Duodenal mucosa (tissue), 2 donors: ENCODE results near the gene HOXC10.

ENCODE experiments used
- H3K27ac ChIP-seq: one replicate; pipeline ENCODE4 v1.7.0; 2013; ENCODE audit warnings: low read depth, low read length
- H3K27me3 ChIP-seq, 2 donors: one replicate each; pipeline ENCODE4 v1.7.0; 2013; ENCODE audit warnings: low read length in 2 of 2, control low read depth in 1 of 2; ENCODE audit not compliant: insufficient read depth in 2 of 2, control insufficient read depth in 1 of 2
- H3K36me3 ChIP-seq, 2 donors: one replicate each; pipeline ENCODE4 v1.7.0; 2013; ENCODE audit warnings: low read length in 2 of 2, control low read depth in 1 of 2; ENCODE audit not compliant: insufficient read depth in 2 of 2, control insufficient read depth in 1 of 2
- H3K4me1 ChIP-seq, 2 donors: one replicate each; pipeline ENCODE4 v1.7.0; 2013; ENCODE audit warnings: low read length in 2 of 2, control low read depth in 1 of 2; ENCODE audit not compliant: insufficient read depth in 2 of 2, control insufficient read depth in 1 of 2
- H3K4me3 ChIP-seq, 2 donors: one replicate each; pipeline ENCODE4 v1.7.0; 2013; ENCODE audit warnings: low read length in 2 of 2, low read depth in 1 of 2
- H3K9ac ChIP-seq, 2 donors: one replicate each; pipeline ENCODE4 v1.7.0; 2013; ENCODE audit warnings: low read length in 2 of 2, low read depth in 1 of 2
- H3K9me3 ChIP-seq, 2 donors: one replicate each; pipeline ENCODE4 v1.7.0; 2013; ENCODE audit warnings: low read length in 2 of 2, control low read depth in 1 of 2; ENCODE audit not compliant: control insufficient read depth in 1 of 2

HOXC10 gene

GRCh38 chr12:53966385-53967133, 18.4 kb upstream of the HOXC10 start:
- Histone ChIP-seq H3K9me3 (no peaks in the 10 kb centered on the region), H3K4me1 (peaks cover 4% of the 10 kb centered on the region in 2 donors), H3K27ac (no peak overlapping the region), H3K27me3 (peaks cover 96 to 100% of the 10 kb centered on the region in 2 donors), H3K9ac (no peak overlapping the region), H3K36me3 (no peaks in the 10 kb centered on the region), H3K4me3 (no peak overlapping the region)

- no peak overlapping the region for H3K4me3 ChIP-seq
- no peaks in the 10 kb centered on the region for H3K9me3 ChIP-seq
- no peaks in the 10 kb centered on the region for H3K36me3 ChIP-seq
- H3K9ac ChIP-seq = no peak overlapping the region
- no peak overlapping the region for H3K27ac ChIP-seq
- peaks cover 4% of the 10 kb centered on the region in 2 donors for H3K4me1 ChIP-seq
- peaks cover 96 to 100% of the 10 kb centered on the region in 2 donors for H3K27me3 ChIP-seq
Observed at GRCh38 chr12:53967421-53967925, 17.5 kb upstream of the HOXC10 start.

GRCh38 chr12:53968214-53969127, 16.5 kb upstream of the HOXC10 start:
- Histone ChIP-seq H3K27ac (no peak overlapping the region), H3K4me3 (no peak overlapping the region), H3K9me3 (no peaks in the 10 kb centered on the region), H3K4me1 (peaks cover 4 to 11% of the 10 kb centered on the region in 2 donors), H3K27me3 (peaks cover 96 to 100% of the 10 kb centered on the region in 2 donors), H3K9ac (no peak overlapping the region), H3K36me3 (no peaks in the 10 kb centered on the region)

GRCh38 chr12:53969588-53970259, 15.2 kb upstream of the HOXC10 start:
- Histone ChIP-seq H3K4me3 (no peak overlapping the region), H3K9ac (no peak overlapping the region), H3K27ac (no peak overlapping the region), H3K27me3 (peaks cover 89 to 98% of the 10 kb centered on the region in 2 donors), H3K36me3 (no peaks in the 10 kb centered on the region), H3K9me3 (no peaks in the 10 kb centered on the region), H3K4me1 (peaks cover 0 to 8% of the 10 kb centered on the region in 2 donors)

- peaks cover 83 to 97% of the 10 kb centered on the region in 2 donors for H3K27me3 ChIP-seq
Observed at GRCh38 chr12:53970451-53970850, 14.5 kb upstream of the HOXC10 start.

GRCh38 chr12:53971129-53971528, 13.8 kb upstream of the HOXC10 start:
- Histone ChIP-seq H3K9me3 (no peaks in the 10 kb centered on the region), H3K9ac (no peak overlapping the region), H3K27me3 (peaks cover 84 to 97% of the 10 kb centered on the region in 2 donors), H3K4me3 (no peak overlapping the region), H3K4me1 (peaks cover 0 to 16% of the 10 kb centered on the region in 2 donors), H3K36me3 (no peaks in the 10 kb centered on the region), H3K27ac (no peak overlapping the region)

More at GRCh38 chr12:53970451-53970850, 14.5 kb upstream of the HOXC10 start:
- Histone ChIP-seq H3K4me1 (peaks cover 0 to 10% of the 10 kb centered on the region in 2 donors), H3K9me3 (no peaks in the 10 kb centered on the region), H3K27ac (no peak overlapping the region), H3K4me3 (no peak overlapping the region), H3K36me3 (no peaks in the 10 kb centered on the region), H3K9ac (no peak overlapping the region)

GRCh38 chr12:53971686-53972085, 13.3 kb upstream of the HOXC10 start:
- Histone ChIP-seq H3K27ac (no peak overlapping the region), H3K9ac (no peak overlapping the region), H3K9me3 (no peaks in the 10 kb centered on the region), H3K4me3 (no peak overlapping the region), H3K36me3 (no peaks in the 10 kb centered on the region), H3K4me1 (peaks cover 0 to 16% of the 10 kb centered on the region in 2 donors), H3K27me3 (peaks cover 83 to 97% of the 10 kb centered on the region in 2 donors)

GRCh38 chr12:53972152-53972702, 12.7 kb upstream of the HOXC10 start:
- Histone ChIP-seq H3K9ac (no peak overlapping the region), H3K36me3 (no peaks in the 10 kb centered on the region), H3K4me3 (no peak overlapping the region), H3K9me3 (no peaks in the 10 kb centered on the region), H3K4me1 (peaks cover 0 to 16% of the 10 kb centered on the region in 2 donors), H3K27ac (no peak overlapping the region), H3K27me3 (peaks cover 81 to 97% of the 10 kb centered on the region in 2 donors)

GRCh38 chr12:53972722-53973235, 12.2 kb upstream of the HOXC10 start, which contains the start of gene HOXC11:
HOXC11 (plus strand) TSS chr12:53973126; CDS start chr12:53973242, 116 bp downstream.
- peaks cover 1 to 17% of the 10 kb centered on the region in 2 donors for H3K4me1 ChIP-seq
- no peaks in the 10 kb centered on the region for H3K9me3 ChIP-seq
- H3K4me3 ChIP-seq = peak within 1 kb of the TSS in 1 of 2 donors; percentile 28
- H3K27ac ChIP-seq = no peak within 1 kb of the TSS
- no peaks in the 10 kb centered on the region for H3K36me3 ChIP-seq
- H3K27me3 ChIP-seq = peaks cover 77 to 97% of the 10 kb centered on the region in 2 donors
- no peak within 1 kb of the TSS for H3K9ac ChIP-seq
